WTC11 (cell line): ENCODE results near the gene TBCB.

Experiments used
- CREB1 ChIP-seq: sonication (generic); formaldehyde crosslinking; IDR thresholded peaks from 2 replicates; pipeline ENCODE4 v1.8.0; 2023; ENCODE audit warnings: mild to moderate bottlenecking, missing genetic modification reagents
- E2F1 ChIP-seq: sonication (generic); formaldehyde crosslinking; IDR thresholded peaks from 2 replicates; pipeline ENCODE4 v1.8.0; 2022; ENCODE audit warnings: mild to moderate bottlenecking, missing genetic modification reagents
- FOXP1 ChIP-seq: sonication (generic); formaldehyde crosslinking; IDR thresholded peaks from 2 replicates; pipeline ENCODE4 v1.8.0; 2022; ENCODE audit warnings: missing genetic modification reagents, mild to moderate bottlenecking, moderate library complexity, borderline replicate concordance
- JUN ChIP-seq: sonication (generic); formaldehyde crosslinking; IDR thresholded peaks from 2 replicates; pipeline ENCODE4 v1.8.0; 2023; ENCODE audit warnings: mild to moderate bottlenecking, missing genetic modification reagents
- NFE2L1 ChIP-seq: sonication (generic); formaldehyde crosslinking; IDR thresholded peaks from 2 replicates; pipeline ENCODE4 v1.8.1; 2023; ENCODE audit warnings: missing genetic modification reagents
- TEAD1 ChIP-seq: sonication (generic); formaldehyde crosslinking; IDR thresholded peaks from 2 replicates; pipeline ENCODE4 v1.8.0; 2022; ENCODE audit warnings: mild to moderate bottlenecking, missing genetic modification reagents
- TEAD4 ChIP-seq: sonication (generic); formaldehyde crosslinking; IDR thresholded peaks from 2 replicates; pipeline ENCODE4 v1.8.0; 2022; ENCODE audit warnings: mild to moderate bottlenecking, missing genetic modification reagents
- TF ChIP-seq, protein P1 (sequence below): fragments of 200-600 bp; IDR thresholded peaks from 2 replicates; pipeline ENCODE4 v1.8.0; 2022; ENCODE audit warnings: antibody characterized with exemption
- TF ChIP-seq, protein P2 (sequence below): sonication (generic); formaldehyde crosslinking; IDR thresholded peaks from 2 replicates; pipeline ENCODE4 v1.8.1; 2022; ENCODE audit warnings: low read depth, missing genetic modification reagents, borderline replicate concordance
- TF ChIP-seq, protein P3 (sequence below): sonication (generic); formaldehyde crosslinking; IDR thresholded peaks from 2 replicates; pipeline ENCODE4 v1.8.0; 2022; ENCODE audit warnings: mild to moderate bottlenecking, missing genetic modification reagents
- TF ChIP-seq, protein P4 (sequence below): sonication (generic); formaldehyde crosslinking; IDR thresholded peaks from 2 replicates; pipeline ENCODE4 v1.8.0; 2022; ENCODE audit warnings: missing genetic modification reagents

DNA sequence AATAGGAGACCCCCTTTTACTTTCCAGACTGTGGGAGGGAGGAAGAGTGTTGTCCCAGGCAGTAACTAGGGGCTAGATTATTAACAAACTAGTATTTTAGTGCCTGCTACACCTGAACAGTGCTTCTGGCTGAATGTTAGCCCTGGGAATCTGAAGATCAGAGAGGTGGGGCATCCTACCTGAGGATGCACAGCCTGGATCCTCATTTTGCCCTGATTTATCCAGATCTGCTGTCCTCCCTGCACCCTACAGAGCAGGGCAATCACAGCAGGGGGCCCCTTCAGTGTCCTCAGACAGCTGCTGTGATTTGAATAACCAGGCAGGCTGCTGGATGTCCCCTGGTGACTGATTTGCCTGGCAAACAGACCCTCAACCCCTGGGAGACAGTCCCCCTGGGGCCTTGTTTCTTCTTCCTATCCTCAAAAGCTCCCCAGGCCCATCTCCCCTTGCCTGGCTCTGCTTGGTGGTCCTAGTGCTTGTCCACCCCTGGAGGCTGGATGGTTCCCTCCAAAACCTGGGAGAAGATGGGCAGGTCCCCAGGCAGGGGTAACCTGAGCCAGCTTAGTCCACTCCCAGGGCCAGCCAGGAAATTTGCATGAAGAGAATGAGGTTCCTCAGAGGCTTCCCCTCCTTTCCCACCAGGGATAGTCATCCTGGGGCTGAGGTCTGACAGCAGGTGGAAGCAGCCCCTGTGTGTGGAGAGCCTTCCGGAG is 4.6 kb upstream of the TBCB start, which contains the start of gene OVOL3:
- TF ChIP-seq, protein P1, sequence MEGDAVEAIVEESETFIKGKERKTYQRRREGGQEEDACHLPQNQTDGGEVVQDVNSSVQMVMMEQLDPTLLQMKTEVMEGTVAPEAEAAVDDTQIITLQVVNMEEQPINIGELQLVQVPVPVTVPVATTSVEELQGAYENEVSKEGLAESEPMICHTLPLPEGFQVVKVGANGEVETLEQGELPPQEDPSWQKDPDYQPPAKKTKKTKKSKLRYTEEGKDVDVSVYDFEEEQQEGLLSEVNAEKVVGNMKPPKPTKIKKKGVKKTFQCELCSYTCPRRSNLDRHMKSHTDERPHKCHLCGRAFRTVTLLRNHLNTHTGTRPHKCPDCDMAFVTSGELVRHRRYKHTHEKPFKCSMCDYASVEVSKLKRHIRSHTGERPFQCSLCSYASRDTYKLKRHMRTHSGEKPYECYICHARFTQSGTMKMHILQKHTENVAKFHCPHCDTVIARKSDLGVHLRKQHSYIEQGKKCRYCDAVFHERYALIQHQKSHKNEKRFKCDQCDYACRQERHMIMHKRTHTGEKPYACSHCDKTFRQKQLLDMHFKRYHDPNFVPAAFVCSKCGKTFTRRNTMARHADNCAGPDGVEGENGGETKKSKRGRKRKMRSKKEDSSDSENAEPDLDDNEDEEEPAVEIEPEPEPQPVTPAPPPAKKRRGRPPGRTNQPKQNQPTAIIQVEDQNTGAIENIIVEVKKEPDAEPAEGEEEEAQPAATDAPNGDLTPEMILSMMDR = no peak
- TF ChIP-seq TEAD1 = no peak
- TF ChIP-seq JUN (CRISPR knock-in tag) = no peak
- TF ChIP-seq FOXP1 = no peak
- TF ChIP-seq E2F1 (CRISPR knock-in tag) = no peak
- TF ChIP-seq NFE2L1 (CRISPR knock-in tag) = no peak
- TF ChIP-seq, protein P2, sequence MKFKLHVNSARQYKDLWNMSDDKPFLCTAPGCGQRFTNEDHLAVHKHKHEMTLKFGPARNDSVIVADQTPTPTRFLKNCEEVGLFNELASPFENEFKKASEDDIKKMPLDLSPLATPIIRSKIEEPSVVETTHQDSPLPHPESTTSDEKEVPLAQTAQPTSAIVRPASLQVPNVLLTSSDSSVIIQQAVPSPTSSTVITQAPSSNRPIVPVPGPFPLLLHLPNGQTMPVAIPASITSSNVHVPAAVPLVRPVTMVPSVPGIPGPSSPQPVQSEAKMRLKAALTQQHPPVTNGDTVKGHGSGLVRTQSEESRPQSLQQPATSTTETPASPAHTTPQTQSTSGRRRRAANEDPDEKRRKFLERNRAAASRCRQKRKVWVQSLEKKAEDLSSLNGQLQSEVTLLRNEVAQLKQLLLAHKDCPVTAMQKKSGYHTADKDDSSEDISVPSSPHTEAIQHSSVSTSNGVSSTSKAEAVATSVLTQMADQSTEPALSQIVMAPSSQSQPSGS (CRISPR knock-in tag) = no peak
- no peak for TF ChIP-seq CREB1 (CRISPR knock-in tag)
- TF ChIP-seq TEAD4 (CRISPR knock-in tag) = no peak
- TF ChIP-seq, protein P3, sequence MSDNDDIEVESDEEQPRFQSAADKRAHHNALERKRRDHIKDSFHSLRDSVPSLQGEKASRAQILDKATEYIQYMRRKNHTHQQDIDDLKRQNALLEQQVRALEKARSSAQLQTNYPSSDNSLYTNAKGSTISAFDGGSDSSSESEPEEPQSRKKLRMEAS (CRISPR knock-in tag) = no peak
- TF ChIP-seq, protein P4, sequence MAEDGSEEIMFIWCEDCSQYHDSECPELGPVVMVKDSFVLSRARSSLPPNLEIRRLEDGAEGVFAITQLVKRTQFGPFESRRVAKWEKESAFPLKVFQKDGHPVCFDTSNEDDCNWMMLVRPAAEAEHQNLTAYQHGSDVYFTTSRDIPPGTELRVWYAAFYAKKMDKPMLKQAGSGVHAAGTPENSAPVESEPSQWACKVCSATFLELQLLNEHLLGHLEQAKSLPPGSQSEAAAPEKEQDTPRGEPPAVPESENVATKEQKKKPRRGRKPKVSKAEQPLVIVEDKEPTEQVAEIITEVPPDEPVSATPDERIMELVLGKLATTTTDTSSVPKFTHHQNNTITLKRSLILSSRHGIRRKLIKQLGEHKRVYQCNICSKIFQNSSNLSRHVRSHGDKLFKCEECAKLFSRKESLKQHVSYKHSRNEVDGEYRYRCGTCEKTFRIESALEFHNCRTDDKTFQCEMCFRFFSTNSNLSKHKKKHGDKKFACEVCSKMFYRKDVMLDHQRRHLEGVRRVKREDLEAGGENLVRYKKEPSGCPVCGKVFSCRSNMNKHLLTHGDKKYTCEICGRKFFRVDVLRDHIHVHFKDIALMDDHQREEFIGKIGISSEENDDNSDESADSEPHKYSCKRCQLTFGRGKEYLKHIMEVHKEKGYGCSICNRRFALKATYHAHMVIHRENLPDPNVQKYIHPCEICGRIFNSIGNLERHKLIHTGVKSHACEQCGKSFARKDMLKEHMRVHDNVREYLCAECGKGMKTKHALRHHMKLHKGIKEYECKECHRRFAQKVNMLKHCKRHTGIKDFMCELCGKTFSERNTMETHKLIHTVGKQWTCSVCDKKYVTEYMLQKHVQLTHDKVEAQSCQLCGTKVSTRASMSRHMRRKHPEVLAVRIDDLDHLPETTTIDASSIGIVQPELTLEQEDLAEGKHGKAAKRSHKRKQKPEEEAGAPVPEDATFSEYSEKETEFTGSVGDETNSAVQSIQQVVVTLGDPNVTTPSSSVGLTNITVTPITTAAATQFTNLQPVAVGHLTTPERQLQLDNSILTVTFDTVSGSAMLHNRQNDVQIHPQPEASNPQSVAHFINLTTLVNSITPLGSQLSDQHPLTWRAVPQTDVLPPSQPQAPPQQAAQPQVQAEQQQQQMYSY (CRISPR knock-in tag) = peak; percentile 44; the same call in 1 of the 2 replicates
